ENCODE results near the gene NUP62. TPM values are rescaled to one million over a fixed set of nuclear protein-coding genes. Genes with fewer than 3 reads are reported as not detected.

Gene NUP62
- total RNA-seq, 1 experiment from 2014 or later, result 85.2 TPM

DNA sequence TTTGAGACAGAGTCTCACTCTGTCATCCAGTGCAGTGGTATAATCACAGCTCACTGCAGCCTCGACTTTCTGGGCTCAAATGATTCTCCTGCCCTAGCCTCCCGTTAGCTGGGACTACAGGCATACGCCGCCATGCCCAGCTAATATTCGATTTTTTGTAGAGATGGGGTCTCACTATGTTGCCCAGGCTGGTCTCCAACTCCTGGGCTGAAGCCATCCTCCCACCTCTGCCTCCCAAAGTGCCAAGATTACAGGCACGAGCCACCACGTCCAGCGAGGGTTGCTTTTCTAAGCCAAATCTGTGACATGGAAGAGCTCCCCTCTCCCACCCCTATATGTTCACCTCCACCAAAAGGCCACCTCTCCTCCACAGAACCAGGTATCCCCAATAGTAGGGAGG is 11.2 kb downstream of the NUP62 start (continued):
- TF ChIP-seq CTCF (IDR thresholded peaks at IDR 0.05 in 2 of 3, conservative IDR thresholded peaks at IDR 0.05 in 1 of 3; ENCODE audit: borderline replicate concordance in 1 of 3, insufficient read depth in 1 of 3, low read depth in 2 of 3, low read length in 2 of 3), result no peak
- no peak for TF ChIP-seq EZH2phosphoT487 (IDR thresholded peaks at IDR 0.05; ENCODE audit: borderline replicate concordance)
- TF ChIP-seq ELF1 (IDR thresholded peaks at IDR 0.05; ENCODE audit: borderline replicate concordance, low read depth), result no peak
- TF ChIP-seq, protein P1, sequence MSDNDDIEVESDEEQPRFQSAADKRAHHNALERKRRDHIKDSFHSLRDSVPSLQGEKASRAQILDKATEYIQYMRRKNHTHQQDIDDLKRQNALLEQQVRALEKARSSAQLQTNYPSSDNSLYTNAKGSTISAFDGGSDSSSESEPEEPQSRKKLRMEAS (IDR thresholded peaks at IDR 0.05), result no peak
- no peak for TF ChIP-seq CBX3 (IDR thresholded peaks at IDR 0.05; ENCODE audit: low read depth)
- TF ChIP-seq EGR1 (IDR thresholded peaks at IDR 0.05; ENCODE audit: low read depth), result no peak
- TF ChIP-seq SIN3A (IDR thresholded peaks at IDR 0.05; ENCODE audit: low read depth), result no peak

- no peak overlapping the region for H2AFZ ChIP-seq (ENCODE audit: low read depth, low read length, poor library complexity, severe bottlenecking)
- H3K9me3 ChIP-seq (ENCODE audit: control insufficient read depth in 1 of 2, insufficient read depth in 1 of 2, low read depth in 1 of 2, low read length in 2 of 2), result no peaks in the 10 kb centered on the region
- DNase-seq (ENCODE audit: low read depth, low spot score), result no peak
- H3K4me2 ChIP-seq (ENCODE audit: low read length), result no peak overlapping the region
- POLR2A ChIA-PET, result no interaction called here
- H3K9me2 ChIP-seq (ENCODE audit: insufficient read depth), result no peaks in the 10 kb centered on the region
- no peak overlapping the region for H3K27ac ChIP-seq (ENCODE audit: low read depth, low read length)
- RAD21 ChIA-PET (ENCODE audit: low non-redundant PET in 1 of 2, low total read pairs in 2 of 2, uncharacterized antibody in 2 of 2, unreplicated experiment in 2 of 2), result no interaction called here
- H3K79me2 ChIP-seq (ENCODE audit: insufficient read depth, low read length), result peaks cover 96% of the 10 kb centered on the region
- H3K9ac ChIP-seq (ENCODE audit: low read length), result no peak overlapping the region
- H3K4me3 ChIP-seq (replicated peaks in 1 of 2; ENCODE audit: low read depth in 1 of 2, low read length in 2 of 2), result no peak overlapping the region
- intact Hi-C loops (cut with micrococcal nuclease), result no loop called here
- BruUV-seq (replicated peaks), result no TSS peak
- no peaks in the 10 kb centered on the region for H3K4me1 ChIP-seq (ENCODE audit: control insufficient read depth in 1 of 2, insufficient read depth in 2 of 2, low read length in 2 of 2)
- CTCF ChIA-PET, result no interaction called here
- H3K27me3 ChIP-seq (ENCODE audit: insufficient read depth, low read length), result no peaks in the 10 kb centered on the region
- TF ChIP-seq ZFX (IDR thresholded peaks at IDR 0.05) (no peak), EZH2 (IDR thresholded peaks at IDR 0.05) (no peak), CEBPB (IDR thresholded peaks at IDR 0.05; ENCODE audit: low read depth) (no peak), ATF3 (IDR thresholded peaks at IDR 0.05) (no peak), YY1 (IDR thresholded peaks at IDR 0.05; ENCODE audit: extremely low read depth, insufficient replicate concordance, low read depth, low read length) (no peak), CTCF (IDR thresholded peaks at IDR 0.05 in 2 of 3, conservative IDR thresholded peaks at IDR 0.05 in 1 of 3; ENCODE audit: borderline replicate concordance in 1 of 3, insufficient read depth in 1 of 3, low read depth in 2 of 3, low read length in 2 of 3) (peak in 1 of 3 experiments; percentile 49; a peak in 3 of 6 replicates)
- peaks cover 6% of the 10 kb centered on the region; the same call in 1 of the 2 replicates for H4K20me1 ChIP-seq (ENCODE audit: insufficient read depth)
- ATAC-seq, result peak; percentile 67
- H3K36me3 ChIP-seq (ENCODE audit: control insufficient read depth in 1 of 2, insufficient read depth in 2 of 2, low read length in 2 of 2), result peaks cover 34 to 48% of the 10 kb centered on the region in 2 experiments
Measured at GRCh38 chr19:49916839-49917733, 12.2 kb downstream of the NUP62 start.
